H1 (cell line): ENCODE results near the gene TK1. TPM values are rescaled to one million over a fixed set of nuclear protein-coding genes. Genes with fewer than 3 reads are reported as not detected.

Experiments
- BACH1 ChIP-seq: IDR thresholded peaks from 2 replicates; pipeline ENCODE4 v1.6.1; 2012; ENCODE audit warnings: low read length, improper control_type of control experiment
- CHD1 ChIP-seq: IDR thresholded peaks from 2 replicates; pipeline ENCODE4 v1.6.1; 2012; ENCODE audit warnings: low read depth, low read length, improper control_type of control experiment
- CHD2 ChIP-seq: IDR thresholded peaks from 2 replicates; pipeline ENCODE4 v1.6.1; 2012; ENCODE audit warnings: low read length, improper control_type of control experiment
- CREB1 ChIP-seq: IDR thresholded peaks from 2 replicates; pipeline ENCODE4 v1.6.1; 2012; ENCODE audit warnings: inconsistent platforms
- CTCF ChIP-seq, 3 experiments: IDR thresholded peaks; 1 replicate in 2 of 3; 2 replicates in 1 of 3; pipeline versions ENCODE4 v1.5.1 to v1.6.1; 2011; ENCODE audit warnings: low read length in 3 of 3, mild to moderate bottlenecking in 3 of 3, inconsistent platforms in 2 of 3, low read depth in 1 of 3, moderate library complexity in 1 of 3; ENCODE audit not compliant: insufficient read depth in 1 of 3; ENCODE audit errors: control extremely low read depth in 1 of 3
- JUN ChIP-seq: IDR thresholded peaks from 2 replicates; pipeline ENCODE4 v1.6.1; 2011; ENCODE audit warnings: low read depth, mild to moderate bottlenecking, improper control_type of control experiment, low read length
- TAF7 ChIP-seq: optimal IDR thresholded peaks from 2 replicates; pipeline ENCODE3; 2011; ENCODE audit warnings: low read depth, mild to moderate bottlenecking, inconsistent platforms, low read length, moderate library complexity, borderline replicate concordance
- TCF12 ChIP-seq: IDR thresholded peaks from 2 replicates; pipeline ENCODE4 v1.6.1; 2011; ENCODE audit warnings: low read depth, mild to moderate bottlenecking, low read length
- polyA plus RNA-seq, 7 experiments: library from polyadenylated mRNA; depleted of rRNA in 3 of 7; stranded (reverse) in 5 of 7; unstranded in 2 of 7; fragments of >200 nt in 5 of 7; fragments of 200-250 nt in 2 of 7; gene quantifications; 1 replicate in 5 of 7; 2 replicates in 1 of 7; 4 replicates in 1 of 7; pipeline versions ENCODE4 v1.2.1 to v1.2.3, GENCODE V29; 2011 to 2013; ENCODE audit warnings: missing spikeins in 2 of 7, mixed read lengths in 2 of 7
- total RNA-seq: library from RNA; stranded (reverse); fragmentation: NEBNext Ultra II Directional; extraction: Animal tissue kit (Norgen Biotek cat#: 25700); gene quantifications from 2 replicates; pipeline ENCODE4 v1.2.1, GENCODE V29; 2021

The TK1 gene
- total and polyA plus RNA-seq, 2 of the 8 experiments (the other 6 are each of a cell fraction or from before 2014, with no cell fraction given), result 66.9 to 147 TPM

- TF ChIP-seq CTCF (IDR thresholded peaks at IDR 0.05; ENCODE audit: control extremely low read depth in 1 of 3, insufficient read depth in 1 of 3, low read depth in 1 of 3, low read length in 3 of 3) (no peak), CHD1 (no peak), TAF7 (no peak), CHD2 (no peak), JUN (no peak), TCF12 (no peak), CREB1 (no peak), BACH1 (no peak)
- TF ChIP-seq, all 59 proteins: peak for 0
Measured at GRCh38 chr17:78132767-78133178, 54.1 kb downstream of the TK1 start (continued).
